Panc1 (cell line): ENCODE data around the gene CORO7.

Experiments
- CTCF ChIP-seq: fragments of 450-650 bp; IDR thresholded peaks from 2 replicates; pipeline ENCODE4 v1.5.1; 2017; ENCODE audit warnings: mild to moderate bottlenecking
- POLR2AphosphoS5 ChIP-seq: IDR thresholded peaks from 2 replicates; pipeline ENCODE4 v1.6.1; 2012; ENCODE audit warnings: mild to moderate bottlenecking, low read depth, low read length, moderate library complexity
- REST ChIP-seq, 2 experiments: IDR thresholded peaks; 2 replicates each; pipeline ENCODE4 v1.6.1; 2011 to 2012; ENCODE audit warnings: low read depth in 2 of 2, control low read depth in 1 of 2, low read length in 1 of 2, mild to moderate bottlenecking in 1 of 2, moderate library complexity in 1 of 2; ENCODE audit not compliant: insufficient read depth in 1 of 2
- SIN3A ChIP-seq: IDR thresholded peaks from 2 replicates; pipeline ENCODE4 v1.6.1; 2012; ENCODE audit warnings: low read depth, mild to moderate bottlenecking, low read length, moderate library complexity, borderline replicate concordance; ENCODE audit not compliant: insufficient read depth
- TCF7L2 ChIP-seq: IDR thresholded peaks from 2 replicates; pipeline ENCODE4 v1.6.1; 2011; ENCODE audit warnings: mild to moderate bottlenecking, low read depth, low read length, inconsistent platforms

DNA sequence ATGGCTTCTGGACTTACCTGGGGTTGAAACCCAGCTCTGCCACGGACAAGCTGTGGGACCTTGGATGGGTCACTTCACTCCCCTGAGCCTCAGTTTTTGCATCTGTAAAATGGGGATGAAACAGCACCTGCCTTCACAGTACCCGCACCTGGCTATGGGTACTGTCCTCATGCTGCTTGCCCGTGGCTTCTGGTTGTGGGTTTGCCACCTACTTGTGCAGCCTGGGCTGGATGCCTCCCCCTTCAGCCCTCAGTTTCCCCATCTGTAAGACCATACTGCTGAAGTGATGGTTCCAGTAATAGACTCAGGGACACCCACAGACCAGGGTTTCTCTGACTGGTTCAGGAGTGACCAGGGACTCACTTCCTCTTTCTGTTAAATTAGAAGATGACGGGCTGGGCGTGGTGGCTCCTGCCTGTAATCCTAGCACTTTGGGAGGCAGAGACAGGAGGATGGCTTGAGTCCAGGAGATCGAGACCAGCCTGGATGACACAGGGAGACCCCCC, 91.1 kb downstream of the CORO7 start:
- TF ChIP-seq CTCF (no peak), REST (IDR thresholded peaks at IDR 0.05; ENCODE audit: insufficient read depth in 1 of 2, low read depth in 2 of 2, low read length in 1 of 2) (no peak), POLR2AphosphoS5 (no peak), SIN3A (no peak), TCF7L2 (no peak)
